ENCODE results near the gene CERS6.
A peak's percentile ranks its signal among the peaks of the same experiment; 100 is the strongest.

The CERS6 gene

GRCh38 chr2:168471163-168471475, 15.0 kb downstream of the CERS6 start:
- no peak overlapping the region for H3K4me3 ChIP-seq (ENCODE audit: low read depth, low read length)
- DNase-seq (ENCODE audit: low read depth): no peak
- TF ChIP-seq CTCF (IDR thresholded peaks at IDR 0.05; ENCODE audit: control insufficient read depth, extremely low read depth, insufficient read depth): no peak

- H3K4me3 ChIP-seq (ENCODE audit: low read depth, low read length): no peak overlapping the region
- DNase-seq (ENCODE audit: low read depth): no peak
- TF ChIP-seq CTCF (IDR thresholded peaks at IDR 0.05; ENCODE audit: control insufficient read depth, extremely low read depth, insufficient read depth): no peak
Measured at GRCh38 chr2:168475636-168476035, 19.6 kb downstream of the CERS6 start.

GRCh38 chr2:168478206-168478605, 22.1 kb downstream of the CERS6 start:
- DNase-seq (ENCODE audit: low read depth): no peak
- no peak for TF ChIP-seq CTCF (IDR thresholded peaks at IDR 0.05; ENCODE audit: control insufficient read depth, extremely low read depth, insufficient read depth)
- no peak overlapping the region for H3K4me3 ChIP-seq (ENCODE audit: low read depth, low read length)

- no peak overlapping the region; the same call in 1 of the 2 replicates for H3K4me3 ChIP-seq (ENCODE audit: low read depth, low read length)
- no peak for TF ChIP-seq CTCF (IDR thresholded peaks at IDR 0.05; ENCODE audit: control insufficient read depth, extremely low read depth, insufficient read depth)
- DNase-seq (ENCODE audit: low read depth): peak; percentile 84
Measured at GRCh38 chr2:168480356-168480755, 24.3 kb downstream of the CERS6 start.

GRCh38 chr2:168480825-168481585, 24.9 kb downstream of the CERS6 start:
- no peak for TF ChIP-seq CTCF (IDR thresholded peaks at IDR 0.05; ENCODE audit: control insufficient read depth, extremely low read depth, insufficient read depth)
- no peak for DNase-seq (ENCODE audit: low read depth)
- H3K4me3 ChIP-seq (ENCODE audit: low read depth, low read length): no peak overlapping the region

- H3K4me3 ChIP-seq (ENCODE audit: low read depth, low read length): no peak overlapping the region
- DNase-seq (ENCODE audit: low read depth): no peak
- no peak for TF ChIP-seq CTCF (IDR thresholded peaks at IDR 0.05; ENCODE audit: control insufficient read depth, extremely low read depth, insufficient read depth)
Measured at GRCh38 chr2:168482269-168482668, 26.2 kb downstream of the CERS6 start.
